ENCODE measurements around the gene TMPRSS4. TPM values are rescaled to one million over a fixed set of nuclear protein-coding genes. Genes with fewer than 3 reads are reported as not detected.

TMPRSS4 gene
- total and polyA plus RNA-seq, 2 experiments from 2014 or later: 0.10 to 0.58 TPM

- H3K79me2 ChIP-seq (replicated peaks; ENCODE audit: insufficient read depth): no peaks in the 10 kb centered on the region
- Mint-ChIP-seq H3K27ac (no peak overlapping the region), H3K4me3 (no peak overlapping the region; the same call in 2 of the 3 replicates), H3K4me1 (peaks cover 49% of the 10 kb centered on the region), H3K27me3 (ENCODE audit: insufficient read depth, low read depth, poor library complexity) (peaks cover 59% of the 10 kb centered on the region), H3K9me3 (no peaks in the 10 kb centered on the region), H3K36me3 (ENCODE audit: low read depth) (no peaks in the 10 kb centered on the region)
- no peak for DNase-seq (ENCODE audit: low spot score)
- H3K4me3 ChIP-seq: no peak overlapping the region
- H3K9me2 ChIP-seq (ENCODE audit: insufficient read depth): no peaks in the 10 kb centered on the region
- no peaks in the 10 kb centered on the region for H3F3A ChIP-seq (replicated peaks; ENCODE audit: low read depth)
- H4K20me1 ChIP-seq (replicated peaks; ENCODE audit: insufficient read depth): 0 out of 2 replicates have a peak, but pooled peaks cover 3% of the 10 kb centered on the region
- no peaks in the 10 kb centered on the region for H3K36me3 ChIP-seq (ENCODE audit: insufficient read depth)
- TF ChIP-seq ZNF114 (CRISPR knock-in tag; IDR thresholded peaks at IDR 0.05) (no peak), CTCF (conservative IDR thresholded peaks at IDR 0.05; ENCODE audit: low read depth in 2 of 2) (0 out of 4 replicates have a peak, but pooled peaks of 1 of the 2 experiments have one; percentile 4)
- no peak overlapping the region for H3K27ac ChIP-seq (ENCODE audit: low read depth)
- no peak overlapping the region for H2AFZ ChIP-seq
- no peak overlapping the region for H3K4me2 ChIP-seq
- peaks cover 45% of the 10 kb centered on the region for H3K4me1 ChIP-seq (ENCODE audit: insufficient read depth)
- no peak for ATAC-seq
- H3K27me3 ChIP-seq (ENCODE audit: insufficient read depth): peaks cover 89% of the 10 kb centered on the region
These were observed 72.6 kb downstream of the TMPRSS4 start for GRCh38 chr11:118149493-118149892.

- Mint-ChIP-seq H3K4me1 (peaks cover 63% of the 10 kb centered on the region), H3K9me3 (no peaks in the 10 kb centered on the region), H3K27ac (no peak overlapping the region), H3K36me3 (ENCODE audit: low read depth) (no peaks in the 10 kb centered on the region), H3K4me3 (peak overlapping the region; percentile 78; the same call in 2 of the 3 replicates), H3K27me3 (ENCODE audit: insufficient read depth, low read depth, poor library complexity) (peaks cover 66% of the 10 kb centered on the region)
- ATAC-seq (no peak), DNase-seq (ENCODE audit: low spot score) (no peak)
- Histone ChIP-seq H3K27me3 (ENCODE audit: insufficient read depth) (peaks cover 97% of the 10 kb centered on the region), H3K36me3 (ENCODE audit: insufficient read depth) (no peaks in the 10 kb centered on the region), H3K4me1 (ENCODE audit: insufficient read depth) (peaks cover 59% of the 10 kb centered on the region), H3K4me2 (peak overlapping the region; percentile 98), H4K20me1 (replicated peaks; ENCODE audit: insufficient read depth) (0 out of 2 replicates have a peak, but pooled peaks cover 3% of the 10 kb centered on the region), H3K9me2 (ENCODE audit: insufficient read depth) (no peaks in the 10 kb centered on the region), H3F3A (replicated peaks; ENCODE audit: low read depth) (0 out of 2 replicates have a peak, but pooled peaks cover 3% of the 10 kb centered on the region), H3K27ac (ENCODE audit: low read depth) (no peak overlapping the region), H3K79me2 (replicated peaks; ENCODE audit: insufficient read depth) (no peaks in the 10 kb centered on the region), H3K4me3 (peak overlapping the region; percentile 94), H2AFZ (no peak overlapping the region; the same call in 1 of the 2 replicates)
- no peak for TF ChIP-seq ZNF114 (CRISPR knock-in tag; IDR thresholded peaks at IDR 0.05)
- no peak for TF ChIP-seq NANOG (IDR thresholded peaks at IDR 0.05; ENCODE audit: borderline replicate concordance)
- TF ChIP-seq CTCF (conservative IDR thresholded peaks at IDR 0.05; ENCODE audit: low read depth in 2 of 2): no peak
- TF ChIP-seq ETS1 (IDR thresholded peaks at IDR 0.05): no peak
- no peak for TF ChIP-seq ZNF331 (CRISPR knock-in tag; IDR thresholded peaks at IDR 0.05; ENCODE audit: low read depth)
- TF ChIP-seq POLR2AphosphoS5 (IDR thresholded peaks at IDR 0.05; ENCODE audit: low read depth): no peak
- TF ChIP-seq EZH2phosphoT487 (IDR thresholded peaks at IDR 0.05; ENCODE audit: unreplicated experiment): no peak
- TF ChIP-seq, protein P1, sequence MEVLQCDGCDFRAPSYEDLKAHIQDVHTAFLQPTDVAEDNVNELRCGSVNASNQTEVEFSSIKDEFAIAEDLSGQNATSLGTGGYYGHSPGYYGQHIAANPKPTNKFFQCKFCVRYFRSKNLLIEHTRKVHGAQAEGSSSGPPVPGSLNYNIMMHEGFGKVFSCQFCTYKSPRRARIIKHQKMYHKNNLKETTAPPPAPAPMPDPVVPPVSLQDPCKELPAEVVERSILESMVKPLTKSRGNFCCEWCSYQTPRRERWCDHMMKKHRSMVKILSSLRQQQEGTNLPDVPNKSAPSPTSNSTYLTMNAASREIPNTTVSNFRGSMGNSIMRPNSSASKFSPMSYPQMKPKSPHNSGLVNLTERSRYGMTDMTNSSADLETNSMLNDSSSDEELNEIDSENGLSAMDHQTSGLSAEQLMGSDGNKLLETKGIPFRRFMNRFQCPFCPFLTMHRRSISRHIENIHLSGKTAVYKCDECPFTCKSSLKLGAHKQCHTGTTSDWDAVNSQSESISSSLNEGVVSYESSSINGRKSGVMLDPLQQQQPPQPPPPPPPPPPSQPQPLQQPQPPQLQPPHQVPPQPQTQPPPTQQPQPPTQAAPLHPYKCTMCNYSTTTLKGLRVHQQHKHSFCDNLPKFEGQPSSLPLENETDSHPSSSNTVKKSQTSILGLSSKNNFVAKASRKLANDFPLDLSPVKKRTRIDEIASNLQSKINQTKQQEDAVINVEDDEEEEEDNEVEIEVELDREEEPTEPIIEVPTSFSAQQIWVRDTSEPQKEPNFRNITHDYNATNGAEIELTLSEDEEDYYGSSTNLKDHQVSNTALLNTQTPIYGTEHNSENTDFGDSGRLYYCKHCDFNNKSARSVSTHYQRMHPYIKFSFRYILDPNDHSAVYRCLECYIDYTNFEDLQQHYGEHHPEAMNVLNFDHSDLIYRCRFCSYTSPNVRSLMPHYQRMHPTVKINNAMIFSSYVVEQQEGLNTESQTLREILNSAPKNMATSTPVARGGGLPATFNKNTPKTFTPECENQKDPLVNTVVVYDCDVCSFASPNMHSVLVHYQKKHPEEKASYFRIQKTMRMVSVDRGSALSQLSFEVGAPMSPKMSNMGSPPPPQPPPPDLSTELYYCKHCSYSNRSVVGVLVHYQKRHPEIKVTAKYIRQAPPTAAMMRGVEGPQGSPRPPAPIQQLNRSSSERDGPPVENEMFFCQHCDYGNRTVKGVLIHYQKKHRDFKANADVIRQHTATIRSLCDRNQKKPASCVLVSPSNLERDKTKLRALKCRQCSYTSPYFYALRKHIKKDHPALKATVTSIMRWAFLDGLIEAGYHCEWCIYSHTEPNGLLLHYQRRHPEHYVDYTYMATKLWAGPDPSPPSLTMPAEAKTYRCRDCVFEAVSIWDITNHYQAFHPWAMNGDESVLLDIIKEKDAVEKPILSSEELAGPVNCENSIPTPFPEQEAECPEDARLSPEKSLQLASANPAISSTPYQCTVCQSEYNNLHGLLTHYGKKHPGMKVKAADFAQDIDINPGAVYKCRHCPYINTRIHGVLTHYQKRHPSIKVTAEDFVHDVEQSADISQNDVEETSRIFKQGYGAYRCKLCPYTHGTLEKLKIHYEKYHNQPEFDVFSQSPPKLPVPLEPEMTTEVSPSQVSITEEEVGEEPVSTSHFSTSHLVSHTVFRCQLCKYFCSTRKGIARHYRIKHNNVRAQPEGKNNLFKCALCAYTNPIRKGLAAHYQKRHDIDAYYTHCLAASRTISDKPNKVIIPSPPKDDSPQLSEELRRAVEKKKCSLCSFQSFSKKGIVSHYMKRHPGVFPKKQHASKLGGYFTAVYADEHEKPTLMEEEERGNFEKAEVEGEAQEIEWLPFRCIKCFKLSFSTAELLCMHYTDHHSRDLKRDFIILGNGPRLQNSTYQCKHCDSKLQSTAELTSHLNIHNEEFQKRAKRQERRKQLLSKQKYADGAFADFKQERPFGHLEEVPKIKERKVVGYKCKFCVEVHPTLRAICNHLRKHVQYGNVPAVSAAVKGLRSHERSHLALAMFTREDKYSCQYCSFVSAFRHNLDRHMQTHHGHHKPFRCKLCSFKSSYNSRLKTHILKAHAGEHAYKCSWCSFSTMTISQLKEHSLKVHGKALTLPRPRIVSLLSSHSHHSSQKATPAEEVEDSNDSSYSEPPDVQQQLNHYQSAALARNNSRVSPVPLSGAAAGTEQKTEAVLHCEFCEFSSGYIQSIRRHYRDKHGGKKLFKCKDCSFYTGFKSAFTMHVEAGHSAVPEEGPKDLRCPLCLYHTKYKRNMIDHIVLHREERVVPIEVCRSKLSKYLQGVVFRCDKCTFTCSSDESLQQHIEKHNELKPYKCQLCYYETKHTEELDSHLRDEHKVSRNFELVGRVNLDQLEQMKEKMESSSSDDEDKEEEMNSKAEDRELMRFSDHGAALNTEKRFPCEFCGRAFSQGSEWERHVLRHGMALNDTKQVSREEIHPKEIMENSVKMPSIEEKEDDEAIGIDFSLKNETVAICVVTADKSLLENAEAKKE (CRISPR knock-in tag; IDR thresholded peaks at IDR 0.05): no peak
These were observed 74.6 kb downstream of the TMPRSS4 start for GRCh38 chr11:118151431-118151830.
